Nephron progenitor cell (in vitro differentiated cells): ENCODE data around the gene TMEM131L.

Source experiments
- DNase-seq: peaks from one replicate; pipeline ENCODE4 v3.0.0; 2021
- H3K27ac Mint-ChIP-seq: 2 replicates; pipeline ENCODE4 v1.8.0; 2021; ENCODE audit warnings: mild to moderate bottlenecking, moderate library complexity, mixed read lengths
- H3K27me3 Mint-ChIP-seq: 2 replicates; pipeline ENCODE4 v1.8.0; 2021; ENCODE audit warnings: mild to moderate bottlenecking, low read depth, mixed read lengths; ENCODE audit not compliant: poor library complexity
- H3K36me3 Mint-ChIP-seq: 2 replicates; pipeline ENCODE4 v1.8.0; 2021; ENCODE audit warnings: low read depth, mixed read lengths
- H3K4me1 Mint-ChIP-seq: 2 replicates; pipeline ENCODE4 v1.8.0; 2021; ENCODE audit warnings: mixed read lengths
- H3K4me3 Mint-ChIP-seq: 2 replicates; pipeline ENCODE4 v1.8.0; 2021; ENCODE audit warnings: mild to moderate bottlenecking, moderate library complexity, mixed read lengths
- H3K9me3 Mint-ChIP-seq: 2 replicates; pipeline ENCODE4 v1.8.0; 2021; ENCODE audit warnings: mild to moderate bottlenecking, moderate library complexity, mixed read lengths
- TF ChIP-seq, protein P1 (sequence below): fragments of 200-600 bp; sonication (generic); IDR thresholded peaks from 2 replicates; pipeline ENCODE4 v1.5.0; 2021; ENCODE audit warnings: antibody characterized with exemption

TMEM131L gene

DNA sequence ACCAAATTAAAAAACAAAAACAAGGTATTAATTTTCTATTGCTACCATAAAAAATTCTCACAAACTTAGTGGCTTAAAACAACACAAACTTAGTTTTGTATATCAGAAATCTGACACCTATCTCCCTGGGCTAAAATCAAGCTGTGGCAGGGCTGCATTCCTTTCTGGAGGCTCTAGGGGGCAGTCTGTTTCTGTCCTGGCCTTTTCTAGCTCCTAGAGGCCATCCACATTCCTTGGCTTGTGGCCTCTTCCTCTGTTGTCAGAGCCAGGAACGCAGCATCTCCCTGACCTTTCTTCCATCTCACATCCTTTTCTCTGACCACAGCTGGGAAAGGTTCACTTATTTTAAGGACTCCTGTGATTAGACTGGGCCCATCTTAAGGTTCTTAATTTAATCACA is 179.0 kb downstream of the TMEM131L start:
- Mint-ChIP-seq H3K36me3 (no peaks in the 10 kb centered on the region), H3K9me3 (peaks cover 9% of the 10 kb centered on the region), H3K27me3 (peaks cover 9% of the 10 kb centered on the region), H3K4me1 (peaks cover 7% of the 10 kb centered on the region), H3K27ac (no peak overlapping the region), H3K4me3 (no peak overlapping the region)
- TF ChIP-seq, protein P1, sequence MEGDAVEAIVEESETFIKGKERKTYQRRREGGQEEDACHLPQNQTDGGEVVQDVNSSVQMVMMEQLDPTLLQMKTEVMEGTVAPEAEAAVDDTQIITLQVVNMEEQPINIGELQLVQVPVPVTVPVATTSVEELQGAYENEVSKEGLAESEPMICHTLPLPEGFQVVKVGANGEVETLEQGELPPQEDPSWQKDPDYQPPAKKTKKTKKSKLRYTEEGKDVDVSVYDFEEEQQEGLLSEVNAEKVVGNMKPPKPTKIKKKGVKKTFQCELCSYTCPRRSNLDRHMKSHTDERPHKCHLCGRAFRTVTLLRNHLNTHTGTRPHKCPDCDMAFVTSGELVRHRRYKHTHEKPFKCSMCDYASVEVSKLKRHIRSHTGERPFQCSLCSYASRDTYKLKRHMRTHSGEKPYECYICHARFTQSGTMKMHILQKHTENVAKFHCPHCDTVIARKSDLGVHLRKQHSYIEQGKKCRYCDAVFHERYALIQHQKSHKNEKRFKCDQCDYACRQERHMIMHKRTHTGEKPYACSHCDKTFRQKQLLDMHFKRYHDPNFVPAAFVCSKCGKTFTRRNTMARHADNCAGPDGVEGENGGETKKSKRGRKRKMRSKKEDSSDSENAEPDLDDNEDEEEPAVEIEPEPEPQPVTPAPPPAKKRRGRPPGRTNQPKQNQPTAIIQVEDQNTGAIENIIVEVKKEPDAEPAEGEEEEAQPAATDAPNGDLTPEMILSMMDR = no peak
- no peak for DNase-seq

GRCh38 chr4:153646261-153646660 is 180.1 kb downstream of the TMEM131L start:
- H3K9me3 Mint-ChIP-seq = peaks cover 9% of the 10 kb centered on the region
- no peaks in the 10 kb centered on the region for H3K36me3 Mint-ChIP-seq
- no peak for DNase-seq
- H3K4me1 Mint-ChIP-seq = peaks cover 6% of the 10 kb centered on the region
- TF ChIP-seq, protein P1 = no peak
- no peak overlapping the region for H3K27ac Mint-ChIP-seq
- peaks cover 7% of the 10 kb centered on the region for H3K27me3 Mint-ChIP-seq
- H3K4me3 Mint-ChIP-seq = no peak overlapping the region

DNA sequence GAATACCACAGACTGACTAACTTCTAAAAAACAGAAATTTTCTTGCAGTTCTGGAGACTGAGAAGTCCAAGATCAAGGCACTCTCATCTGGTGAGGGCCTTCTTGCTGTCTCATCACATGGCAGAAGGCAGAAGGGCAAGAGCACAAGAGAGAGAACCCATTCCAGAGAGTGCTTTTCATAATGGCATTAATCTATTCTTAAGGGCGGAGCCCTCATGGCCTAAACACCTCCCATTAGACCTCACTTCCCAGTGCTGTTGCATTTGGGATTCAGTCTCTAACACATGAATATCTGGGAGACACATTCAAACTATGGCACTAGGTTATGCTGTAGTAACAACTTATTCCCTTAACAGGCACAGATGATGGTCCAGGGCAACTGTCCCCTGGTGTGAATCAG is 180.8 kb downstream of the TMEM131L start:
- no peaks in the 10 kb centered on the region for H3K36me3 Mint-ChIP-seq
- H3K9me3 Mint-ChIP-seq = peaks cover 9% of the 10 kb centered on the region
- H3K4me1 Mint-ChIP-seq = peaks cover 8% of the 10 kb centered on the region
- TF ChIP-seq, protein P1 = no peak
- no peak for DNase-seq
- H3K4me3 Mint-ChIP-seq = no peak overlapping the region
- H3K27me3 Mint-ChIP-seq = peaks cover 5% of the 10 kb centered on the region
- no peak overlapping the region for H3K27ac Mint-ChIP-seq

GRCh38 chr4:153647975-153648374 is 181.8 kb downstream of the TMEM131L start:
- peaks cover 5% of the 10 kb centered on the region for H3K4me1 Mint-ChIP-seq
- no peak overlapping the region for H3K27ac Mint-ChIP-seq
- no peak for DNase-seq
- H3K9me3 Mint-ChIP-seq = peaks cover 9% of the 10 kb centered on the region
- peaks cover 4% of the 10 kb centered on the region for H3K27me3 Mint-ChIP-seq
- no peak overlapping the region for H3K4me3 Mint-ChIP-seq
- TF ChIP-seq, protein P1 = no peak
- no peaks in the 10 kb centered on the region for H3K36me3 Mint-ChIP-seq

GRCh38 chr4:153649572-153649991 is 183.4 kb downstream of the TMEM131L start:
- Mint-ChIP-seq H3K27ac (no peak overlapping the region), H3K4me1 (peaks cover 5% of the 10 kb centered on the region), H3K36me3 (no peaks in the 10 kb centered on the region), H3K27me3 (peaks cover 4% of the 10 kb centered on the region), H3K9me3 (peaks cover 9% of the 10 kb centered on the region), H3K4me3 (no peak overlapping the region)
- DNase-seq = peak; percentile 12
- TF ChIP-seq, protein P1 = peak; percentile 35

GRCh38 chr4:153651116-153651515 is 185.0 kb downstream of the TMEM131L start:
- peaks cover 11% of the 10 kb centered on the region for H3K27me3 Mint-ChIP-seq
- no peak overlapping the region for H3K27ac Mint-ChIP-seq
- no peaks in the 10 kb centered on the region for H3K36me3 Mint-ChIP-seq
- H3K4me3 Mint-ChIP-seq = no peak overlapping the region
- peaks cover 5% of the 10 kb centered on the region for H3K4me1 Mint-ChIP-seq
- DNase-seq = no peak
- TF ChIP-seq, protein P1 = no peak
- no peaks in the 10 kb centered on the region for H3K9me3 Mint-ChIP-seq
